Measurements from ENCODE around the gene CABP7.

CABP7 gene

DNA sequence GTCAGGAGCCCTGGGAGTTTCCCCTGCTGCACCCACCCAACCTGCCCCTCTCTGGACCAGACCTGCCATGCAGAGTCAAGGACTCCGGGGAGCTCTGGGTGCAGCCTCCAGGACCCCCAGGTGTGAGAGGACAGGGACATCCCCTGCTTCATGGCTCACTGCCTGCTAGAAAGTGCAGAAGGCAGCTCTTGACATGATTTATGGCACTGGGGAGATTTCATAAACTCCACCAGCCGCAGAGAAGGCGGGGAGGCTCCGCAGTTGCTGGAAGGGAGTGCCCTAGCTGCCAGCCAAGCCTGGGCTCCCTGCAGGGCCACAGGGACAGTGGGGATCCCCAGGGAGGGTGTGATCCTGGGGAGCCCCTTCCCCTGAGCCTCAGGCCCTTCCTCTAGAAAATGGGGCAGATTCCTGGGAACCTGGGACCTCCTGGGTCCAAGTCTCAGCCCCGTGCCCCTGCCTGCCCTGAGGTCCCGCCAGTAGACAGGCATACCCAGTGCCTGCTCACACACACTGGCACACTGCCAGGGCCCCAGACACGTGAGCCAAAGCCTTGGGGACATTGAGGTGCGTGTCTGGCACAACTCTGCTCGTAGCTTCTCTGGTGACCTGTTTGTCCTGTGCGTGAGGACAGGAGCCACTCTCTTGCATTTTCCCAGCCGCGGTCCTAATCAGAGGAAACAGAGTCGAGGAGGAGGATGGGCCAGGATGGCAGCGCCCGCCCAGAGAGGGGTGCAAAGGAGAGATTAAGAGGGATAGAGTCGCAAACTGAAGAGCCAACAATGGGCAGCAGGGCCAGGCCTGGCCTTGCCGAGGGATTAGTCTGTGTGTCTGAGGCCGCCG is 13.8 kb downstream of the CABP7 start:
- no peaks in the 10 kb centered on the region for H3K4me1 ChIP-seq (ENCODE audit: control insufficient read depth, insufficient read depth, low read length)
- no CpG with 5 or more reads among the region's 19 CpGs for WGBS (ENCODE audit: insufficient coverage, insufficient read length)
- no peak overlapping the region for H3K4me3 ChIP-seq (ENCODE audit: low read length)
- H3K36me3 ChIP-seq (ENCODE audit: control insufficient read depth, insufficient read depth, low read length) = no peaks in the 10 kb centered on the region
- no peak overlapping the region for H3K27ac ChIP-seq (ENCODE audit: low read length)
- no peaks in the 10 kb centered on the region for H3K9me3 ChIP-seq (ENCODE audit: control insufficient read depth, insufficient read depth, low read length)
- H3K27me3 ChIP-seq (ENCODE audit: control insufficient read depth, insufficient read depth, low read length) = no peaks in the 10 kb centered on the region
- no peak for DNase-seq (ENCODE audit: low read depth, low spot score)

DNA sequence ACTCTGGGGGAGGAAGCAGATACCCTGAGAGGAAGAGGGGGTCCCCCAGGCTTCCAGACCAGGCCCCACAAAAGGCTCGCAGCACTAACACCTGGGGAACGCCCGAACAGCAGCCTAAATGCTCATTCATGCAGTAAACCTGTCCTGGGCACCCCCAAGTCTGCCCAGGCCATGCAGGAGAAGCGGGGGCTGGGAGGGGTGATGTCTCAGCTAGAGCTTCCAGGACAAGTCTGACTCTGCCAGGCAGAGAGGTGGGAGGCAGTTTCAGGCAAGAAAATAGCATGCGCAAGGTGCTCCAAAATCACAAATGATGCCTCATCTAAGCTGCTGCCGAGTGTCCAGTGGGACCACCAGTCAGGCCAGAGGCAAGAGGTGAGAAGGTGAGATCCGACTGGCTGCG is 14.6 kb downstream of the CABP7 start:
- no peaks in the 10 kb centered on the region for H3K27me3 ChIP-seq (ENCODE audit: control insufficient read depth, insufficient read depth, low read length)
- H3K27ac ChIP-seq (ENCODE audit: low read length) = no peak overlapping the region
- no peaks in the 10 kb centered on the region for H3K9me3 ChIP-seq (ENCODE audit: control insufficient read depth, insufficient read depth, low read length)
- no peaks in the 10 kb centered on the region for H3K4me1 ChIP-seq (ENCODE audit: control insufficient read depth, insufficient read depth, low read length)
- H3K4me3 ChIP-seq (ENCODE audit: low read length) = no peak overlapping the region
- no peak for DNase-seq (ENCODE audit: low read depth, low spot score)
- no peaks in the 10 kb centered on the region for H3K36me3 ChIP-seq (ENCODE audit: control insufficient read depth, insufficient read depth, low read length)
- WGBS (ENCODE audit: insufficient coverage, insufficient read length) = no CpG with 5 or more reads among the region's 8 CpGs

DNA sequence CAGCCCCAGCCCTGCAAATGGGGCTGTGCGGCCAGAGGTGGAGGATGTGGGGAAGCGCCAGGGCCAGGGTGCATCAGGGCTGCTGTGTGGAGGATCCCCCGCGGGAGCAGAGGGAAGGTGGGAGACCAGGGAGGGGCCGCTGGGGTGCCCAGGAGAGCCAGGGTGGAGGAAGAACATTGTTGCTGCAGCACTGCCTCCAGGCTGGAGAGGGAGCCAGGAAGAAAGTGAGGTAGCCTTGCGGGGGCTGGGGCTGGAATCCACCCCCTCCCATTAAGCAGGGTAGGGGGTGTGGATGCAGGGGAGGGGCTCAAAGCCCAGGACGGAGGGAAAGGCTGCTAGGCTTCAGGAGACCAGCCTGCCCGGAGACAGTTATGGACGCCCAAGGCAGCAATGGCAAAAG is 15.0 kb downstream of the CABP7 start:
- no CpG with 5 or more reads among the region's 9 CpGs for WGBS (ENCODE audit: insufficient coverage, insufficient read length)
- Histone ChIP-seq H3K36me3 (ENCODE audit: control insufficient read depth, insufficient read depth, low read length) (no peaks in the 10 kb centered on the region), H3K4me1 (ENCODE audit: control insufficient read depth, insufficient read depth, low read length) (no peaks in the 10 kb centered on the region), H3K27ac (ENCODE audit: low read length) (no peak overlapping the region), H3K4me3 (ENCODE audit: low read length) (no peak overlapping the region), H3K9me3 (ENCODE audit: control insufficient read depth, insufficient read depth, low read length) (no peaks in the 10 kb centered on the region), H3K27me3 (ENCODE audit: control insufficient read depth, insufficient read depth, low read length) (no peaks in the 10 kb centered on the region)
- DNase-seq (ENCODE audit: low read depth, low spot score) = no peak

DNA sequence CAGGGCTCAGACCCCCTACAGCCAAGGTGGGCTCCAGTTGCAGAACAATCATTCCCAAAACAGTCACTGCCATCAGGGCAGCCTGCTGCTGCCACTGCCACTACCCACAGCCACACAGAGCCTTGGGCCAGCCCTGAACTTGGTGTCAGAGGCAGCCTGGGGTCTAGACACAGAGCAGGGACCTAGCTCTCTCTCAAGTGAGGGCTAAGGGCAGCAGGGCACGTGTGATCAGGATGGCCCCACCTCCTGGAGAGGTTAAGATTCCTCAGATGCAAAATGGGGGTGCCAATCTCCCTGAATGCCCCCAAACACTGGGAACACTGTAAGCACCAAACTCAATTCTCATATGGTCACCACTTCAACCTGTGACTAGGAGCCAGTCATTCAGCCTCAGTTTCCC is 15.6 kb downstream of the CABP7 start:
- WGBS (ENCODE audit: insufficient coverage, insufficient read length) = no CpG with 5 or more reads among the region's 1 CpG
- H3K27ac ChIP-seq (ENCODE audit: low read length) = no peak overlapping the region
- no peaks in the 10 kb centered on the region for H3K36me3 ChIP-seq (ENCODE audit: control insufficient read depth, insufficient read depth, low read length)
- H3K9me3 ChIP-seq (ENCODE audit: control insufficient read depth, insufficient read depth, low read length) = no peaks in the 10 kb centered on the region
- H3K4me1 ChIP-seq (ENCODE audit: control insufficient read depth, insufficient read depth, low read length) = no peaks in the 10 kb centered on the region
- H3K4me3 ChIP-seq (ENCODE audit: low read length) = no peak overlapping the region
- DNase-seq (ENCODE audit: low read depth, low spot score) = no peak
- H3K27me3 ChIP-seq (ENCODE audit: control insufficient read depth, insufficient read depth, low read length) = no peaks in the 10 kb centered on the region

DNA sequence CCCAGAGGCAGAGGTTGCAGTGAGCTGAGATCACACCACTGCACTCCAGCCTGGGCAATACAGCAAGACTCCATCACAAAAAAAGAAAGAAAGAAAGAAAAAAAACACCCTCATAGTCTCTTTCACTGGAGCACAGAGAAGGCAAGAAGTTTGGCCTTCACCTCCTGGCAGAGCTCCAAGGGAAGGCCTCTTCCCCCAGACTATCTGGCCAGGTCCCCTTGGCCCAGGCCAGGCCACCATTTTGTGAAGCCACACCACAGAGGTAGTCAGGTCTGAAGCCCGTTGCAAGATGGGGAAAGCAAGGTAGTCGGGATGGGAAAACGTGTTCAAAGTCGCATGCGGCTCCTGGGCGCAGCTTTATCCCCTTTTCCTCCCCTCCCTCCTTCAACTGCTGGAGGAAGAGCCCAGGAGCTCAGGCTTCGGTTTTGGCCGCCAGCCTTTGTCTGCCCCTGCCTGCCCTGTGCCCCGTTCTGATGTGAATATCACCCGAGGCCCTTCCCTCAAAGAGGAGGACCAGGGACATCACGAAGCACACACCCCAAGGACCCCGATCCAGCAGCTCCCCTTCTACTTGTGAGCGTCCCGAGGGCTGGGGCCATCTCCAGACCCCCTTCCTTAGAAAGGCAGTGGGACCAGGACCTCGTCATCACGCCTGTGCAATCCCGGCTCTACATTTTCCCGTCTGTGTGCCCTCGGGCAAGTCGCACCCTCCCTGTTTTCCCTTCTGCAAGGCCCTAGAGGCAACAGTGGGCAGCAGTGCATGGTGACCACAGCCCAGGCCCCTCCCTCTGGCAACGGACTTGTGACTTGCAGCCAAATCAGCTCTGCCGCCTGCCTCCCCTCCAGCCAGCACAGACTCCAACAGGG is 17.7 kb downstream of the CABP7 start:
- no CpG with 5 or more reads among the region's 22 CpGs for WGBS (ENCODE audit: insufficient coverage, insufficient read length)
- H3K27ac ChIP-seq (ENCODE audit: low read length) = no peak overlapping the region
- no peaks in the 10 kb centered on the region for H3K4me1 ChIP-seq (ENCODE audit: control insufficient read depth, insufficient read depth, low read length)
- H3K36me3 ChIP-seq (ENCODE audit: control insufficient read depth, insufficient read depth, low read length) = no peaks in the 10 kb centered on the region
- no peaks in the 10 kb centered on the region for H3K9me3 ChIP-seq (ENCODE audit: control insufficient read depth, insufficient read depth, low read length)
- no peak overlapping the region for H3K4me3 ChIP-seq (ENCODE audit: low read length)
- H3K27me3 ChIP-seq (ENCODE audit: control insufficient read depth, insufficient read depth, low read length) = no peaks in the 10 kb centered on the region
- DNase-seq (ENCODE audit: low read depth, low spot score) = no peak

DNA sequence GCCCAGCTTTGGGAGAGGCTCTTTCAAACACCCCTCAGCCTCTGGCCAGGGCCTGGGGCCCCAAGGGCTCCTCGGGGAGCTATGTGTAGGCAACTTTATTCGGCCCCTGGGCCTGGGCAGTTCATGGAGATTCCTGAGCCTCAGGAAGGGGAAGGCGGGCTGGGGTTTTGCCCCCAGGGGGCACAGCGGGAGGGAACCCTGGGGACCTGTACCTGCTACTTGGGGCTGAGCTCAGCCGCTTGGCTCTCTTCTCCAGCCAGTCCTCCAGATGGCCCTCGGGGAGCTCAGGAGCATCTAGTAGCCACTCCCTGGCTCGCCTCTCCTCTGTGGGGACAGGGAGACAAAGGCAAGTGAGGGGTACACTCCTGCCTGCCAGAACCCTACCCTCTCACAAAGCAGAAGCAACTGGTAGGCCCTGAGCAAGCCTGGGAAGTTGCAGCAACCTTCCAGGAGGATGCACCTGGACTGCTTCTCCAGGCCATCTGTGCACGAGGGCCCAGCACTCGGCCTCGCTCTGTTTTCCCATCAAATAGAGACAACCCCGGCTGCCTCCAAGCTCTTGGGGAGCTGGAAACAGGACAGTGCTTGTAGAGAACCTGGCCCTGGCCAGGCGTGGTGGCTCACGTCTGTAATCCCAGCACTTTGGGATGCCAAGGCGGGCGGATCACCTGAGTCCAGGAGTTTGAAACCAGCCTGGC is 18.5 kb downstream of the CABP7 start:
- no peaks in the 10 kb centered on the region for H3K9me3 ChIP-seq (ENCODE audit: control insufficient read depth, insufficient read depth, low read length)
- no peak overlapping the region for H3K27ac ChIP-seq (ENCODE audit: low read length)
- no peaks in the 10 kb centered on the region for H3K4me1 ChIP-seq (ENCODE audit: control insufficient read depth, insufficient read depth, low read length)
- H3K27me3 ChIP-seq (ENCODE audit: control insufficient read depth, insufficient read depth, low read length) = no peaks in the 10 kb centered on the region
- H3K36me3 ChIP-seq (ENCODE audit: control insufficient read depth, insufficient read depth, low read length) = no peaks in the 10 kb centered on the region
- no peak overlapping the region for H3K4me3 ChIP-seq (ENCODE audit: low read length)
- WGBS (ENCODE audit: insufficient coverage, insufficient read length) = no CpG with 5 or more reads among the region's 15 CpGs
- no peak for DNase-seq (ENCODE audit: low read depth, low spot score)

DNA sequence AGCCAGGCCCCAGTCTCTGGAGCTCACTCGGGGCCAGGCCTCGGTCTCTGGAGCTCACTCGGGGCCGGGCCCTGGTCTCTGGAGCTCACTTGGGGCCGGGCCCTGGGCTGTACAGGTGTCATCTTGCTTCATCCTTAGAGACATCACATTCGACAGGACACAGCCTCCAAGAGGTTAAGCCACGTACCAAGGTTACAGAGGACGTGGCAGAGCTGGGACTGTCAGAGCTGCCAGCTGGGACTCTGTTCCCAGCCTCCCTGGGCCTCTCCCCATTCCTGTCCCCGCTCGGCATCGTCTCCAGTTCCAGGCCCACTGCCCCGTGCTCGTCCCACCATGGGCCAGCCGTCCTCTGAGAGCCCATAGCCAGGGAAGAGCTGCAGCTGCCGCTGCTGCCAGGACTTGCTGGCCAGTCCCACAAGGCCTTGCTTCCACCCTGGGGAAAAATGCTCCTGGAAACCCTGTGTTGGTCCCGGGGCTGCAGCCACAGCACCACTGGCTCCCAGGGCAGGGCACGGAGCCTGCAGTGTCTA is 19.6 kb downstream of the CABP7 start:
- no peak for DNase-seq (ENCODE audit: low read depth, low spot score)
- no peak overlapping the region for H3K4me3 ChIP-seq (ENCODE audit: low read length)
- no peaks in the 10 kb centered on the region for H3K4me1 ChIP-seq (ENCODE audit: control insufficient read depth, insufficient read depth, low read length)
- no peaks in the 10 kb centered on the region for H3K9me3 ChIP-seq (ENCODE audit: control insufficient read depth, insufficient read depth, low read length)
- H3K27ac ChIP-seq (ENCODE audit: low read length) = no peak overlapping the region
- H3K27me3 ChIP-seq (ENCODE audit: control insufficient read depth, insufficient read depth, low read length) = no peaks in the 10 kb centered on the region
- no peaks in the 10 kb centered on the region for H3K36me3 ChIP-seq (ENCODE audit: control insufficient read depth, insufficient read depth, low read length)
- WGBS (ENCODE audit: insufficient coverage, insufficient read length) = no CpG with 5 or more reads among the region's 17 CpGs

DNA sequence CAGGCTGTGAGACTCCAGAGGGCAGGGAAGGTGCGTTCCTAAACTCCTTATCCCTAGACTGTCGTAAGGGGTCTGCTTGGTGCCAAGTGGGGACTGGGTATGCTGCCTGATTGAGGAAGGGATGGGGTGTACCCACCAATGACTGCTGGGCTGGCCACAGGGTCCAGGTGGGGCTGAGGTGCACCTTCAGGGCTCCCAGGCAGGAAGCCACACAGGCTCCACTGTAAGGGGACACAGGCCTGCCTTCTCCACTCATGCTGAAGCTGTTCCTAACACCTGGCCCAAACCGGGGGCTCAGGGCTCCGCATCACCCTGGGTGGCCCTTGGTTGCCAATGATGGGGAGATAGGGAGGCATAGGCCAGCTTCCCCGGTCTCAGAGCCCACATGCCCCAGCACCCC is 20.4 kb downstream of the CABP7 start:
- WGBS (ENCODE audit: insufficient coverage, insufficient read length) = no CpG with 5 or more reads among the region's 5 CpGs
- no peak for DNase-seq (ENCODE audit: low read depth, low spot score)
- Histone ChIP-seq H3K9me3 (ENCODE audit: control insufficient read depth, insufficient read depth, low read length) (no peaks in the 10 kb centered on the region), H3K36me3 (ENCODE audit: control insufficient read depth, insufficient read depth, low read length) (no peaks in the 10 kb centered on the region), H3K27ac (ENCODE audit: low read length) (no peak overlapping the region), H3K27me3 (ENCODE audit: control insufficient read depth, insufficient read depth, low read length) (no peaks in the 10 kb centered on the region), H3K4me3 (ENCODE audit: low read length) (no peak overlapping the region), H3K4me1 (ENCODE audit: control insufficient read depth, insufficient read depth, low read length) (no peaks in the 10 kb centered on the region)

DNA sequence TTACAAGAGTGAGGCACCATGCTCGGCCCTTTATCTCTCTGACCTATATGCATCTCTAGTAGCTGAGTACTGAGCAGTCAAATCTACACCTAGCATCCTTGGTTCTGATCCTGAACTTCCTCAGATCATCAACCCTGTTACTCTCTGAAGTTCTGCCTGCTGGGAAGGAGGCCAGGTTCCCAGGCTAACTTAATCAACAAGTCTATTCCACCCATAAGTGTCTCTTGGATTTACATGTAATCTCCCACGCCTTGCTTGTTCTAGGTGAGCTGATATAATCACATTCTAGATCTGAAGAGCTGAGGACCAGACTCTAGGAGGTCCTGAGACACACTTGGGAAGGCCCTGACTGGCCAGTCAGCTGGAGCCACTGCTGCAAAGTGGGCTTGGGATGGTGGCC is 22.1 kb downstream of the CABP7 start:
- no peak for DNase-seq (ENCODE audit: low read depth, low spot score)
- WGBS (ENCODE audit: insufficient coverage, insufficient read length) = no CpG with 5 or more reads among the region's 2 CpGs
- no peak overlapping the region for H3K4me3 ChIP-seq (ENCODE audit: low read length)
- no peaks in the 10 kb centered on the region for H3K36me3 ChIP-seq (ENCODE audit: control insufficient read depth, insufficient read depth, low read length)
- no peaks in the 10 kb centered on the region for H3K9me3 ChIP-seq (ENCODE audit: control insufficient read depth, insufficient read depth, low read length)
- no peak overlapping the region for H3K27ac ChIP-seq (ENCODE audit: low read length)
- no peaks in the 10 kb centered on the region for H3K27me3 ChIP-seq (ENCODE audit: control insufficient read depth, insufficient read depth, low read length)
- no peaks in the 10 kb centered on the region for H3K4me1 ChIP-seq (ENCODE audit: control insufficient read depth, insufficient read depth, low read length)

DNA sequence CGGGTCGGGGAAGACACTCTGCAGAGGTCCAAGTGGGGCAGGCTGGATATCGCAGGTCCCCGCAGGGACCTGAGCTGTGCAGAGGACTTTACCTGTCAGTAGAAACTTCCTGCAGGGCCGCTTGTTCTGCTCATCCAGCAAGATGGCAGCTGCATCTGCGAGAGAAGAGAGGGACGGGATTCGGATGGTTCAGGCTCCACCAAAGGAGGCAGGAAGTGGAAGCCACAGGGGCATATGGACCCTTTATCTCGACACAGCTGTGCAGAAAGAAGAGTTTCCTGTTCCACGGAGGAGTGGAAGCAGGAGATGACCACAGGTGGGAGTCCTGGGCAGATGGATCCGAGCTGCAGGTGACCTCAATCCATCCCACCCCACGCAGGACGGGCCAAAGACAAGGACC is 22.5 kb downstream of the CABP7 start:
- Histone ChIP-seq H3K4me1 (ENCODE audit: control insufficient read depth, insufficient read depth, low read length) (no peaks in the 10 kb centered on the region), H3K9me3 (ENCODE audit: control insufficient read depth, insufficient read depth, low read length) (no peaks in the 10 kb centered on the region), H3K27me3 (ENCODE audit: control insufficient read depth, insufficient read depth, low read length) (no peaks in the 10 kb centered on the region), H3K4me3 (ENCODE audit: low read length) (no peak overlapping the region), H3K36me3 (ENCODE audit: control insufficient read depth, insufficient read depth, low read length) (no peaks in the 10 kb centered on the region), H3K27ac (ENCODE audit: low read length) (no peak overlapping the region)
- DNase-seq (ENCODE audit: low read depth, low spot score) = no peak
- WGBS (ENCODE audit: insufficient coverage, insufficient read length) = no CpG with 5 or more reads among the region's 13 CpGs

Measured in iPS DF 6.9 (cell line).